Measurements from ENCODE around the gene RNF2.

DNA sequence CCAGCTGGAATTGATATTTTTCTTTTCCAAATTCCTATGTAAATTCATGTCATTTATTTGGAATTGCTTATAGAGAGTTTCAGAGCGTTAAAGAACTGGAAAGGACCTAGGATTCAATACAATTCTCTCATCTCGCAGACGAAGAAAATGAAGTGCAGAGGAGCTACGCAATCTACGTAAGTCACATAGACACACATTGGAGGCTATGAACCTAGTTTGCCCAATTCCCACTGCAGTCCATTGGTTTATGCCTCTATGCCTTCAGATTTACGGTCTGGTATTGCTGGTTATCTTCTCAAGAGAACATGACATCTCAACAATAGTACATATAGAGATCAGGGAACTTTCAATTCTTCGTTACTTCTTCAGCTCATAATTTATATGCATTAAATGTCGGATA, 971 bp upstream of the RNF2 start:
- TF ChIP-seq GATA2 (IDR thresholded peaks at IDR 0.05; ENCODE audit: low read depth, low read length): no peak
- TF ChIP-seq GATA3 (IDR thresholded peaks at IDR 0.05; ENCODE audit: low read depth, low read length): no peak

All from SH-SY5Y (cell line).